DOHH2 (cell line): ENCODE measurements around the gene SLC17A6.

Experiments
- CTCF ChIP-seq: fragments of 200-600 bp; sonication (generic); IDR thresholded peaks from one replicate; pipeline ENCODE4 v1.5.1; 2014; ENCODE audit warnings: antibody characterized with exemption, mild to moderate bottlenecking, low read depth, low read length; ENCODE audit not compliant: poor library complexity, severe bottlenecking
- EZH2phosphoT487 ChIP-seq: fragments of 200-600 bp; sonication (generic); IDR thresholded peaks from 2 replicates; pipeline ENCODE4 v1.6.1; 2017; ENCODE audit warnings: borderline replicate concordance, mild to moderate bottlenecking, antibody characterized with exemption, low read length, moderate library complexity, mixed read lengths

GRCh38 chr11:22405377-22405776, 67.2 kb downstream of the SLC17A6 start:
- TF ChIP-seq CTCF: no peak
- TF ChIP-seq EZH2phosphoT487: no peak
